Activated T-helper 2 cell treated with anti-CD3 and anti-CD28 coated beads, Interferon-gamma antibody, Interleukin-2, Interleukin-4, amounts not matched to agents 10 μg/mL and 5 μg/mL and 100 μg/mL, durations not matched to agents 14 hours and 24 hours and 36 hours (primary cell): Measurements from ENCODE around the gene MCU. TPM values are rescaled to one million over a fixed set of nuclear protein-coding genes. Genes with fewer than 3 reads are reported as not detected.
"Not testable (repeated sequence)": the region's sequence is repeated elsewhere in the genome, so short reads cannot be mapped to it uniquely, and the experiment has no call there.

Source experiments
- DNase-seq: peaks from one replicate; pipeline ENCODE4 v3.0.0; 2021; ENCODE audit warnings: low spot score
- H3K27ac Mint-ChIP-seq: one replicate; pipeline ENCODE4 v1.8.0; 2021; ENCODE audit warnings: mixed read lengths
- H3K27me3 Mint-ChIP-seq: one replicate; pipeline ENCODE4 v1.8.0; 2021; ENCODE audit warnings: low read depth, mixed read lengths
- H3K36me3 Mint-ChIP-seq: one replicate; pipeline ENCODE4 v1.8.0; 2021; ENCODE audit warnings: low read depth, mixed read lengths
- H3K4me1 Mint-ChIP-seq: one replicate; pipeline ENCODE4 v1.8.0; 2021; ENCODE audit warnings: low read depth, mixed read lengths
- H3K4me3 Mint-ChIP-seq: one replicate; pipeline ENCODE4 v1.8.0; 2021; ENCODE audit warnings: low read depth, mild to moderate bottlenecking, moderate library complexity, mixed read lengths
- H3K9me3 Mint-ChIP-seq: one replicate; pipeline ENCODE4 v1.8.0; 2021; ENCODE audit warnings: mixed read lengths
- intact Hi-C: fragments of 100-400 bp; cut with micrococcal nuclease; formaldehyde crosslinking; loops from one replicate; pipeline ENCODE4 v1.15.1; 2023
- total RNA-seq: library from RNA; stranded (reverse); gene quantifications from 2 replicates; pipeline ENCODE4 v1.2.3, GENCODE V29; 2022

MCU gene
- total RNA-seq, 1 donor from 2014 or later, result 13.2 TPM

DNA sequence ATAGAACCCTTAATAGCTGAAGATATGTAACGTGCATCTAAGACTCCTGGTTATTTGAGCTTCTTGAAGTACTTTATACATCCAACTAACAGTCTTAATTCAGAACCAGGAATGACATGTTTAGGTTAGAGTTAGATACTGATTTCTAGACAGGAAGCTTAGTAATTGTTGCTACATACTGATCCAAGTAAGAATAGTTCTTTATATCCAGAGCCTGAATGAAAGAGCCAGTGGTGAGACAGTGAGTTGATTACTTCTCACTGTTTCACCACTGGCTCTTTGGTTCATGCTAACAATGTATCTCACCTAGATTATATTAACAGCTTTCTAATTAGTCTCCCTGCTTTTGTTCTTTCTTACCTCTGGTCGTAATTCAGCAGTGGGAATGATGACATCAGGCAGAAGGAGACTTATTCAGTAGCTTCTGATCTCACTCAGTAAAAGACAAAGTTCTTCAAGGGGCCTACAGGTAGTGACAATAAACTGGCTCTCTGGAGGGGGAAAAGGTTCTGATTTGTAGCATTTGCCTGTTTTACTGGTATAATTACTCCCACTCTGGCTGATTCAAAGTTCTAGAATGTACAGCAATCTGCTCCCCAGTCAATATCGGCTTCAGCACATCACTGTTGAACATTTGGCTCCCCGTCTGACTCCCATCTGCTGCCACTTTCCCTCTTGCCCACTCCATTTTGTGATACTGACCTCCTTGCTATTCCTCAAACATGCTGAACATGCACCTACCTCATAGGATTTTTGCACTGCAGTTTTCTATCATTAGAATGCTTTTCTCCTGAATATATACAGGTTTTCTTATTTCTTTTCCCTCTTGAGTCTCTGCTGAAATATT lies 29.1 kb downstream of the MCU start:
- Mint-ChIP-seq H3K4me1 (peaks cover 1% of the 10 kb centered on the region), H3K4me3 (no peak overlapping the region), H3K27ac (no peak overlapping the region), H3K27me3 (no peaks in the 10 kb centered on the region), H3K36me3 (no peaks in the 10 kb centered on the region), H3K9me3 (no peaks in the 10 kb centered on the region)
- DNase-seq, result no peak
- intact Hi-C loops, result no loop called here

- Mint-ChIP-seq H3K4me3 (no peak overlapping the region), H3K36me3 (no peaks in the 10 kb centered on the region), H3K9me3 (no peaks in the 10 kb centered on the region), H3K27ac (no peak overlapping the region), H3K4me1 (peaks cover 24% of the 10 kb centered on the region), H3K27me3 (peaks cover 8% of the 10 kb centered on the region)
- intact Hi-C loops, result no loop called here
- DNase-seq, result no peak
These were observed 35.2 kb downstream of the MCU start for GRCh38 chr10:72727130-72727529.

GRCh38 chr10:72728462-72728861 lies 36.5 kb downstream of the MCU start:
- peaks cover 8% of the 10 kb centered on the region for H3K27me3 Mint-ChIP-seq
- DNase-seq, result no peak
- no peak overlapping the region for H3K4me3 Mint-ChIP-seq
- no peaks in the 10 kb centered on the region for H3K9me3 Mint-ChIP-seq
- H3K27ac Mint-ChIP-seq, result no peak overlapping the region
- no peaks in the 10 kb centered on the region for H3K36me3 Mint-ChIP-seq
- H3K4me1 Mint-ChIP-seq, result peaks cover 24% of the 10 kb centered on the region
- intact Hi-C loops, result no loop called here

DNA sequence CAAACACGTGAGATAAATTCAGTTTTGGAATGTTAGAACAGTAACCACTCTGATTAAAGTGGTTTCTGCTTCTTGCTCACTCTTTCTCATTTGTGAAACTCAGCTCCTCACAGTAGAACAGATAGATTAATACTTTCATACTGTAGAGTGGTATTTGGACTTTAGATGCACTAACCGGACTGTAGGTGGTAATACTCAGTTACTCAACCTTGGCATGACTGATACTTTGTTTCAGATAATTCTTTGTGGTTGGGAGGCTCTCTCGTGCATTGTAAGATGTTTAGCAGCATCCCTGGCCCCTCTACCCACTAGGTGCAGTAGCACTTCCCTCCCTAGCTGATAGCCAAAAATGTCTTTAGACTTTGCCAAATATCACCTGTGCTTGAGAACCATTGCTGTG lies 37.6 kb downstream of the MCU start:
- H3K4me1 Mint-ChIP-seq, result peaks cover 22% of the 10 kb centered on the region
- no peak for DNase-seq
- intact Hi-C loops, result no loop called here
- no peaks in the 10 kb centered on the region for H3K36me3 Mint-ChIP-seq
- no peak overlapping the region for H3K4me3 Mint-ChIP-seq
- H3K27ac Mint-ChIP-seq, result no peak overlapping the region
- peaks cover 8% of the 10 kb centered on the region for H3K27me3 Mint-ChIP-seq
- H3K9me3 Mint-ChIP-seq, result no peaks in the 10 kb centered on the region

DNA sequence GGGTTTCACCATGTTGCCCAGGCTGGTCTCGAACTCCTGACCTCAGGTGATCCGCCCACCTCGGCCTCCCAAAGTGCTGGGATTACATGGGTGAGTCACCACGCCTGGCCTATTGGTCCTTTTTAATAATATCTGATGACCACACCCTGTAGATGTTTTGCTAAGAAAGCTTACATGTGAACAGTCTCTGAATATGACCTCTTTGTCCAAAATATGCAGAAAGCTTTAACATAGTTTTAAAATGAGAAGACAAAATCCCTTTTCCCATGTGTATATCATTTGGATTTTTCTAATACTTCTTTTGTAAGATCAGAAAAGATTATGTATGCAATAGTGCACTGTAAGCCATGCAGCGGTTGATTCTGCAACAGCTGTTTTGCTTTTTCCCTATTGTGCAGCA lies 38.5 kb downstream of the MCU start:
- Mint-ChIP-seq H3K27ac (no peak overlapping the region), H3K4me3 (no peak overlapping the region), H3K9me3 (no peaks in the 10 kb centered on the region), H3K36me3 (no peaks in the 10 kb centered on the region), H3K4me1 (peaks cover 22% of the 10 kb centered on the region), H3K27me3 (peaks cover 8% of the 10 kb centered on the region)
- intact Hi-C loops, result no loop called here
- no peak for DNase-seq

DNA sequence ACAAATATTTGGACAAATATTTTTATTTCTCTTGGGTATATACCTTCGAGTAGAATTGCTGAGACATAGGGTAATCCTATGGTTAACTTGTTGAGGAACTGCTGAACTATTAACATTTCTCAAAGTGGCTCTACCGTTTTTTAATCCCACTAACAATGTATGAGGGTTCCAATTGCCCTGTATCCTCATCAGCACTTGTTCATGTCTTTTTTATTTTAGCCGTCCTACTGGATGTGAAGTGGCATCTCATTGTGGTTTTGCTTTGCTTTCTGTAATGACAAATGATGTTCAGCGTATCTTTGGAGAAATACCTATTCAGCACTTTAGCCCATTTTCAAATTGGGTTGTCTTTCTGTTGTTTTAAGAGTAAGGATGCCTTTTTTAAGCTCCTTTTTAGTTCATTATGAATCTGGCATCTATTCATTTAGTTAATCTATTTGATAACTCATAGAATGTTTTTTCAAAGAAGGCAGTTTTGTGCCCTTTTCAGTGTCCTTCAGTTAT lies 40.0 kb downstream of the MCU start:
- Mint-ChIP-seq H3K36me3 (no peaks in the 10 kb centered on the region), H3K27me3 (peaks cover 8% of the 10 kb centered on the region), H3K9me3 (no peaks in the 10 kb centered on the region), H3K27ac (no peak overlapping the region), H3K4me3 (no peak overlapping the region), H3K4me1 (peaks cover 24% of the 10 kb centered on the region)
- intact Hi-C loops, result no loop called here
- no peak for DNase-seq

DNA sequence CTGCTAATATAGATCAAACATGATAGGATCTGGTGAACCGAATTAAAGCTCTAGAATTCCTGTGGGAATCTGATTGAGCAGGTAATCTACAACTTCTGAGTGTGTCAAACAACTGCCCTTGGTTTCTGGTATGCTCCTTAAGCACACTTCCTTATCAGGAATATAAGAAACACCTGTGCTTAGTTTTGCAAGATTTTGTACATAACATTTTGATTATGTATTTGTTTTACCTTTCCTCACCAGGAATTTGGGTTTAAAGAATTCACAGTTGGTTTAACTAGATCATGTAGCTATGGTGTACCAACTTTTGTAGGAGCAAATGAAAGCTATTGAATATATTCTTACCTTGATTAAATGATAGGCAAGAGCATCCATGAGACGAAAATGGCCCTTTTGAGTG lies 40.6 kb downstream of the MCU start:
- Mint-ChIP-seq H3K27me3 (peaks cover 5% of the 10 kb centered on the region), H3K4me1 (peaks cover 20% of the 10 kb centered on the region), H3K27ac (no peak overlapping the region), H3K9me3 (no peaks in the 10 kb centered on the region), H3K36me3 (no peaks in the 10 kb centered on the region), H3K4me3 (no peak overlapping the region)
- intact Hi-C loops, result no loop called here
- no peak for DNase-seq

GRCh38 chr10:72733989-72734388 lies 42.0 kb downstream of the MCU start:
- peaks cover 9% of the 10 kb centered on the region for H3K4me1 Mint-ChIP-seq
- intact Hi-C loops, result no loop called here
- peaks cover 5% of the 10 kb centered on the region for H3K27me3 Mint-ChIP-seq
- no peak for DNase-seq
- H3K9me3 Mint-ChIP-seq, result no peaks in the 10 kb centered on the region
- no peaks in the 10 kb centered on the region for H3K36me3 Mint-ChIP-seq
- H3K4me3 Mint-ChIP-seq, result no peak overlapping the region
- no peak overlapping the region for H3K27ac Mint-ChIP-seq

GRCh38 chr10:72735288-72735936 lies 43.5 kb downstream of the MCU start:
- H3K4me3 Mint-ChIP-seq, result no peak overlapping the region
- peaks cover 5% of the 10 kb centered on the region for H3K27me3 Mint-ChIP-seq
- H3K4me1 Mint-ChIP-seq, result peaks cover 2% of the 10 kb centered on the region
- no peaks in the 10 kb centered on the region for H3K36me3 Mint-ChIP-seq
- H3K27ac Mint-ChIP-seq, result no peak overlapping the region
- H3K9me3 Mint-ChIP-seq, result no peaks in the 10 kb centered on the region
- intact Hi-C loops, result no loop called here
- DNase-seq, result no peak

DNA sequence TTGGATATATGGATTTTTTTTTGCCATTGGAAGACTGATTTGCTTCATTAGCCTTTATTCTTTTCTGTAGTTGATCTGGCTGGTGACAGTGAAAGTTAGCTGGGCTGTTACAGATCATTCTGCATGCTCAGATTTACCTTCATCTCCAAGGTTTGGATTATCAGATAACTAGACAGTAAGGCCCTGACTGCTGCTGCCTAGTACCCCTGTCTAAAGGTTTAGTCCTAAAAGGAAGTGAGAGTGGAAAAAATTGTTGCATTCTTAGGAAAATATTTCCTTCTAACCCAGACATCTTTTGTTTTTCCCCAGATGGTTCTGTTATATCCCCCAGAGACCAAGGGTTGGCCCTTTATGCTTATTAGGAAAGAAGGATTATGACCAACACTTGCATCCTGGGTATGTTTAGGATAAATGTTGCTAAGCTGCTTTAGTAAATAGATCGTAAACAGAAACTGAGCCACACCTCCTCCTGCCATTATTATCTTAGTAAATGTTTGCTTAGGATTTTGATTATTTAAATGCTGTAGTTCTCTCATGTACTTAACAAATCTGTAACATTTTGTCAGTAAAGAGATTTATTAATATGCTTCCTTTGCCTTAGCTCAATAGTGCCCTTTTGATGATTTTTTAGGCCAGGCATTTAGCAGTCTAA lies 44.4 kb downstream of the MCU start:
- no peak for DNase-seq
- peaks cover 3% of the 10 kb centered on the region for H3K27me3 Mint-ChIP-seq
- H3K4me1 Mint-ChIP-seq, result peaks cover 2% of the 10 kb centered on the region
- no peak overlapping the region for H3K4me3 Mint-ChIP-seq
- H3K27ac Mint-ChIP-seq, result no peak overlapping the region
- intact Hi-C loops, result no loop called here
- no peaks in the 10 kb centered on the region for H3K9me3 Mint-ChIP-seq
- no peaks in the 10 kb centered on the region for H3K36me3 Mint-ChIP-seq

DNA sequence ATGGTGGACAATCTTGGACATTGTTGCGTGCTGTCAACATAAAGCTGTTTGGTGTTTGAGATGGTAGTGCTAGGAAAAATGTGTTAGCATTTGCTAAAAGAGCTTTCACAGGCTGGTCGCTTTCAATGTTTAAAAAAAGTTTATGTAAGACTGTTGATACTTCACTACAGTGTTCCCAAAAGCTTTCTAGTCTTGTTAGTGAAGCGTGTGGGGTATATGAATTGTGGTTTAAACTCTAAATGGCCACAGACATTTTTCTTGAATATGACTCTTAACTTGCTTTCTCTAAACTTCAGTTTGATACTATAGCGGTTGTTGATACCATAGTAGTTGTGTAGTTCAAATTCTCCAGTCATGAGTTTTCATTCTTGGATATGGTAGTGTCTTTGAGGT lies 44.9 kb downstream of the MCU start:
- no peak overlapping the region for H3K27ac Mint-ChIP-seq
- intact Hi-C loops, result no loop called here
- H3K36me3 Mint-ChIP-seq, result no peaks in the 10 kb centered on the region
- no peak for DNase-seq
- peaks cover 2% of the 10 kb centered on the region for H3K4me1 Mint-ChIP-seq
- no peak overlapping the region for H3K4me3 Mint-ChIP-seq
- H3K27me3 Mint-ChIP-seq, result no peaks in the 10 kb centered on the region
- H3K9me3 Mint-ChIP-seq, result no peaks in the 10 kb centered on the region

- H3K9me3 Mint-ChIP-seq, H3K27me3 Mint-ChIP-seq, H3K36me3 Mint-ChIP-seq, H3K27ac Mint-ChIP-seq, intact Hi-C loops, DNase-seq, H3K4me1 Mint-ChIP-seq, H3K4me3 Mint-ChIP-seq: not testable (repeated sequence)
These were observed 45.4 kb downstream of the MCU start for GRCh38 chr10:72737357-72737756.

GRCh38 chr10:72738486-72738885 lies 46.5 kb downstream of the MCU start:
- H3K27me3 Mint-ChIP-seq, result no peaks in the 10 kb centered on the region
- no peak for DNase-seq
- intact Hi-C loops, result no loop called here
- H3K27ac Mint-ChIP-seq, result no peak overlapping the region
- H3K4me3 Mint-ChIP-seq, result no peak overlapping the region
- no peaks in the 10 kb centered on the region for H3K36me3 Mint-ChIP-seq
- H3K4me1 Mint-ChIP-seq, result peaks cover 2% of the 10 kb centered on the region
- H3K9me3 Mint-ChIP-seq, result no peaks in the 10 kb centered on the region
